IMR-90 (cell line): ENCODE data around the gene GAL3ST2. TPM values are rescaled to one million over a fixed set of nuclear protein-coding genes. Genes with fewer than 3 reads are reported as not detected.
"Not testable (repeated sequence)": the region's sequence is repeated elsewhere in the genome, so short reads cannot be mapped to it uniquely, and the experiment has no call there.

ENCODE experiments used
- ATAC-seq: fragments of 200-7000 bp; cut with Tn5 transposase; 2 replicates; pipeline ENCODE4 v1.9.1; 2020; ENCODE audit warnings: low read depth, mild to moderate bottlenecking, moderate library complexity
- BruUV-seq: library from RNA; stranded (reverse); fragments of 400-500 nt; replicated peaks from 2 replicates; lab custom pipeline; 2021; lab: Mats Ljungman, UMichigan
- CTCF ChIA-PET: fragments of 300-600 bp; formaldehyde crosslinking; extraction: SDS; loops from one replicate; lab custom pipeline; 2021; ENCODE audit warnings: antibody characterized with exemption; lab: Yijun Ruan, JAX
- POLR2A ChIA-PET: fragments of 300-600 bp; sonication (Branson Sonifier 250); formaldehyde crosslinking; loops from one replicate; lab custom pipeline; 2022; ENCODE audit warnings: antibody characterized with exemption; ENCODE audit not compliant: unreplicated experiment; lab: Charles Lee
- DNase-seq: peaks from one replicate; pipeline ENCODE4 v3.0.0; 2013
- H2AFZ ChIP-seq: replicated peaks from 2 replicates; pipeline ENCODE3; 2013; ENCODE audit warnings: low read length, mild to moderate bottlenecking; ENCODE audit not compliant: poor library complexity
- H2AK5ac ChIP-seq: 2 replicates; pipeline ENCODE4 v1.6.1; 2013; ENCODE audit warnings: low read depth, low read length, inconsistent platforms
- H2AK9ac ChIP-seq: replicated peaks from 2 replicates; pipeline ENCODE3; 2013; ENCODE audit warnings: mild to moderate bottlenecking, low read depth, low read length, moderate library complexity; ENCODE audit not compliant: poor library complexity
- H2BK120ac ChIP-seq: 2 replicates; pipeline ENCODE4 v1.6.1; 2013; ENCODE audit warnings: low read depth, low read length, inconsistent platforms
- H2BK15ac ChIP-seq: 3 replicates; pipeline ENCODE4 v1.6.1; 2013; ENCODE audit warnings: low read depth, low read length, inconsistent platforms
- H2BK20ac ChIP-seq: 2 replicates; pipeline ENCODE4 v1.6.1; 2013; ENCODE audit warnings: low read depth, mild to moderate bottlenecking, inconsistent platforms, low read length, moderate library complexity
- H2BK5ac ChIP-seq: 2 replicates; pipeline ENCODE4 v1.6.1; 2013; ENCODE audit warnings: mild to moderate bottlenecking, low read depth, low read length, inconsistent platforms; ENCODE audit not compliant: poor library complexity, severe bottlenecking
- H3K14ac ChIP-seq: replicated peaks from 2 replicates; pipeline ENCODE4 v1.6.1; 2013; ENCODE audit warnings: low read depth, low read length, inconsistent platforms
- H3K18ac ChIP-seq: 2 replicates; pipeline ENCODE4 v1.6.1; 2013; ENCODE audit warnings: low read depth, low read length, control low read depth
- H3K23ac ChIP-seq: 2 replicates; pipeline ENCODE4 v1.6.1; 2013; ENCODE audit warnings: low read depth, low read length, inconsistent platforms
- H3K27ac ChIP-seq: 2 replicates; pipeline ENCODE4 v1.5.1; 2013; ENCODE audit warnings: mild to moderate bottlenecking, control low read depth, low read length; ENCODE audit not compliant: insufficient read depth
- H3K27me3 ChIP-seq: 2 replicates; pipeline ENCODE4 v1.6.1; 2013; ENCODE audit warnings: low read length; ENCODE audit not compliant: control insufficient read depth, insufficient read depth
- H3K36me3 ChIP-seq: 2 replicates; pipeline ENCODE4 v1.6.1; 2013; ENCODE audit warnings: low read length, mixed read lengths; ENCODE audit not compliant: control insufficient read depth, insufficient read depth
- H3K4ac ChIP-seq: 2 replicates; pipeline ENCODE4 v1.6.1; 2013; ENCODE audit warnings: low read depth, low read length, inconsistent platforms
- H3K4me1 ChIP-seq: 2 replicates; pipeline ENCODE4 v1.6.1; 2013; ENCODE audit warnings: low read length, mixed read lengths; ENCODE audit not compliant: control insufficient read depth, insufficient read depth
- H3K4me2 ChIP-seq: 2 replicates; pipeline ENCODE4 v1.6.1; 2013; ENCODE audit warnings: low read depth, mild to moderate bottlenecking, control low read depth, low read length, moderate library complexity
- H3K4me3 ChIP-seq: 2 replicates; pipeline ENCODE4 v1.5.1; 2013; ENCODE audit warnings: low read depth, mild to moderate bottlenecking, control low read depth, low read length, moderate library complexity; ENCODE audit not compliant: insufficient read depth
- H3K56ac ChIP-seq: 2 replicates; pipeline ENCODE4 v1.6.1; 2013; ENCODE audit warnings: low read length, inconsistent platforms; ENCODE audit not compliant: insufficient read depth; ENCODE audit errors: extremely low read depth
- H3K79me1 ChIP-seq, 2 experiments: 2 replicates each; pipeline ENCODE4 v1.6.1; 2013; ENCODE audit warnings: low read length in 2 of 2, inconsistent platforms in 1 of 2, low read depth in 1 of 2
- H3K9ac ChIP-seq: 2 replicates; pipeline ENCODE4 v1.6.1; 2013; ENCODE audit warnings: low read depth, low read length, control low read depth
- H3K9me1 ChIP-seq: 2 replicates; pipeline ENCODE4 v1.6.1; 2013; ENCODE audit warnings: low read length, inconsistent platforms; ENCODE audit not compliant: insufficient read depth
- H3K9me3 ChIP-seq: 2 replicates; pipeline ENCODE4 v1.6.1; 2013; ENCODE audit warnings: low read length; ENCODE audit not compliant: control insufficient read depth, insufficient read depth
- H4K20me1 ChIP-seq: 2 replicates; pipeline ENCODE4 v1.6.1; 2013; ENCODE audit warnings: low read length, inconsistent platforms; ENCODE audit not compliant: insufficient read depth
- H4K5ac ChIP-seq: 2 replicates; pipeline ENCODE4 v1.6.1; 2013; ENCODE audit warnings: mild to moderate bottlenecking, low read depth, low read length, control low read depth
- H4K8ac ChIP-seq, 2 experiments: 2 replicates each; pipeline ENCODE4 v1.6.1; 2013; ENCODE audit warnings: low read depth in 2 of 2, low read length in 2 of 2, control low read depth in 1 of 2, inconsistent platforms in 1 of 2
- H4K91ac ChIP-seq: 2 replicates; pipeline ENCODE4 v1.6.1; 2013; ENCODE audit warnings: low read depth, low read length, inconsistent platforms; ENCODE audit not compliant: insufficient read depth
- WGBS, 2 experiments: methylation state at CpG; one replicate each; pipeline versions ENCODE4 v1.1.5 to v1.1.7; 2013; ENCODE audit warnings: missing lambda C conversion rate in 2 of 2; ENCODE audit not compliant: insufficient read length in 1 of 2; ENCODE audit errors: extremely low coverage in 2 of 2; 5-methylcytosine and 5-hydroxymethylcytosine counted together
- dilution Hi-C: fragments of 300-500 bp; cut with HindIII; formaldehyde crosslinking; loops from one replicate; pipeline ENCODE4 v1.14.3; 2018; ENCODE audit warnings: low sequenced_read_pairs; ENCODE audit not compliant: unreplicated experiment
- in situ Hi-C: fragments of 300-500 bp; cut with MboI; formaldehyde crosslinking; loops from 3 replicates; pipeline ENCODE4 v1.14.3; 2019; ENCODE audit warnings: low sequenced_read_pairs, inconsistent platforms, mixed read lengths
- intact Hi-C: fragments of 100-400 bp; cut with micrococcal nuclease; formaldehyde crosslinking; loops from 2 replicates; pipeline ENCODE4 v1.10.0; 2022
- polyA plus RNA-seq, 3 experiments: library from polyadenylated mRNA; depleted of rRNA; stranded (reverse); fragments of >200 nt; gene quantifications; 2 replicates each; pipeline ENCODE4 v1.2.3, GENCODE V29; 2012; ENCODE audit warnings: low replicate concordance in 1 of 3
- total RNA-seq: library from RNA; depleted of rRNA; stranded (reverse); fragments of >200 nt; gene quantifications from 2 replicates; pipeline ENCODE4 v1.2.3, GENCODE V29; 2012

GAL3ST2 gene
- total and polyA plus RNA-seq, 2 of the 4 experiments (the other 2 are of a cell fraction), result 0.07 TPM; not detected in 1

GRCh38 chr2:241819947-241820624 is 43.5 kb downstream of the GAL3ST2 start:
- ATAC-seq, POLR2A ChIA-PET, H3K23ac ChIP-seq, H2BK5ac ChIP-seq, intact Hi-C loops, H3K27ac ChIP-seq, H3K9me1 ChIP-seq, H3K4ac ChIP-seq, H3K4me1 ChIP-seq, H3K36me3 ChIP-seq, H2BK20ac ChIP-seq, H2BK120ac ChIP-seq, H3K79me1 ChIP-seq, DNase-seq, H3K14ac ChIP-seq, H2BK15ac ChIP-seq, H4K20me1 ChIP-seq, in situ Hi-C loops, H3K4me2 ChIP-seq, H2AK9ac ChIP-seq, H2AK5ac ChIP-seq, BruUV-seq, H3K56ac ChIP-seq, H3K18ac ChIP-seq, H3K9ac ChIP-seq, CTCF ChIA-PET, H4K5ac ChIP-seq, H4K8ac ChIP-seq, H3K4me3 ChIP-seq, dilution Hi-C loops, H4K91ac ChIP-seq, H2AFZ ChIP-seq, H3K9me3 ChIP-seq: not testable (repeated sequence)
- WGBS, 2 experiments, result 73% methylated on average over 14 of the region's 27 CpGs; no CpG with 5 or more reads in 1 of the 2 experiments
- H3K27me3 ChIP-seq, result peaks cover 15% of the 10 kb centered on the region; the same call in 1 of the 2 replicates
